HepG2 (cell line): Measurements from ENCODE around the gene CLUH. TPM values are rescaled to one million over a fixed set of nuclear protein-coding genes. Genes with fewer than 3 reads are reported as not detected.

Experiments
- ATAC-seq: fragments of 200-7000 bp; cut with Tn5 transposase; 3 replicates; pipeline ENCODE4 v1.9.1; 2020; ENCODE audit warnings: mild to moderate bottlenecking, moderate library complexity
- BruUV-seq: library from RNA; stranded (reverse); fragments of 400-500 nt; replicated peaks from 2 replicates; lab custom pipeline; 2021; lab: Mats Ljungman, UMichigan
- CTCF ChIA-PET: fragments of 300-600 bp; formaldehyde crosslinking; extraction: SDS; loops from one replicate; lab custom pipeline; 2021; ENCODE audit warnings: low total read pairs, inconsistent platforms, low intra/inter-chr PET ratio; lab: Yijun Ruan, JAX
- POLR2A ChIA-PET: fragments of 350-600 bp; sonication (Branson Sonifier 250); formaldehyde crosslinking; loops from one replicate; lab custom pipeline; 2020; ENCODE audit warnings: antibody characterized with exemption, inconsistent platforms; lab: Yijun Ruan, JAX
- DNase-seq: peaks from one replicate; pipeline ENCODE4 v3.0.0-alpha.2; 2015; ENCODE audit warnings: low spot score
- FAIRE-seq: peaks from 3 replicates; lab custom pipeline; 2011; peaks lifted over from hg19 to GRCh38; lab: Jason Lieb, UNC
- H2AFZ ChIP-seq: one replicate; pipeline ENCODE4 v1.6.1; 2011; ENCODE audit warnings: low read length, inconsistent platforms
- H3K27ac ChIP-seq: fragments of 300-600 bp; 3 replicates; pipeline ENCODE4 v1.8.0; 2011; ENCODE audit warnings: mixed run types, mild to moderate bottlenecking, mixed read lengths, low read length, inconsistent platforms; ENCODE audit not compliant: insufficient read depth; ENCODE audit errors: extremely low read length
- H3K27me3 ChIP-seq, 2 experiments: fragments of 200-600 bp in 1 of 2; 2 replicates in 1 of 2; 3 replicates in 1 of 2; pipeline versions ENCODE4 v1.6.0 to v1.8.0; 2011; ENCODE audit warnings: low read length in 2 of 2, mild to moderate bottlenecking in 2 of 2, moderate library complexity in 2 of 2, inconsistent platforms in 1 of 2; ENCODE audit not compliant: insufficient read depth in 2 of 2, control insufficient read depth in 1 of 2
- H3K36me3 ChIP-seq, 2 experiments: fragments of 200-600 bp in 1 of 2; replicated peaks in 1 of 2; 2 replicates in 1 of 2; 3 replicates in 1 of 2; pipeline versions ENCODE4 v1.5.1 to v1.8.0; 2011; ENCODE audit warnings: low read length in 2 of 2, inconsistent platforms in 1 of 2; ENCODE audit not compliant: insufficient read depth in 2 of 2, control insufficient read depth in 1 of 2
- H3K4me1 ChIP-seq: 2 replicates; pipeline ENCODE4 v1.5.1; 2012; ENCODE audit warnings: low read length, inconsistent platforms; ENCODE audit not compliant: insufficient read depth
- H3K4me2 ChIP-seq: 2 replicates; pipeline ENCODE4 v1.6.0; 2011; ENCODE audit warnings: low read depth, low read length, inconsistent platforms
- H3K4me3 ChIP-seq, 3 experiments: fragments of 200-600 bp in 1 of 3; sonication (generic), shearing (Covaris generic) in 1 of 3; replicated peaks in 1 of 3; 2 replicates each; pipeline ENCODE4 v1.5.1; 2011 to 2016; ENCODE audit warnings: low read length in 3 of 3, inconsistent platforms in 2 of 3, low read depth in 2 of 3, mild to moderate bottlenecking in 2 of 3, control low read depth in 1 of 3, mixed read lengths in 1 of 3; ENCODE audit not compliant: insufficient read depth in 1 of 3
- H3K79me2 ChIP-seq: one replicate; pipeline ENCODE4 v1.6.1; 2011; ENCODE audit warnings: low read length, inconsistent platforms; ENCODE audit not compliant: insufficient read depth
- H3K9ac ChIP-seq: 2 replicates; pipeline ENCODE4 v1.6.0; 2011; ENCODE audit warnings: mild to moderate bottlenecking, low read depth, low read length, inconsistent platforms; ENCODE audit not compliant: insufficient read depth
- H3K9me3 ChIP-seq: 2 replicates; pipeline ENCODE4 v1.5.1; 2012; ENCODE audit warnings: mild to moderate bottlenecking, low read length
- H4K20me1 ChIP-seq: 2 replicates; pipeline ENCODE4 v1.6.0; 2011; ENCODE audit warnings: inconsistent platforms, mild to moderate bottlenecking, low read length, moderate library complexity; ENCODE audit not compliant: insufficient read depth
- HNF4G ChIP-seq, 2 experiments: sonication (generic) in 1 of 2; formaldehyde crosslinking in 1 of 2; IDR thresholded peaks; 2 replicates each; pipeline versions ENCODE4 v1.4.0 to v1.6.1; 2011 to 2020; ENCODE audit warnings: borderline replicate concordance in 2 of 2, low read depth in 2 of 2, mild to moderate bottlenecking in 2 of 2, low read length in 1 of 2, missing genetic modification reagents in 1 of 2, moderate library complexity in 1 of 2
- SP5 ChIP-seq: IDR thresholded peaks from 2 replicates; pipeline ENCODE4 v1.6.1; 2016; ENCODE audit warnings: low read depth, borderline replicate concordance
- ZNF383 ChIP-seq: sonication (generic); formaldehyde crosslinking; IDR thresholded peaks from 2 replicates; pipeline ENCODE4 v1.4.0; 2020; ENCODE audit warnings: missing genetic modification reagents, mild to moderate bottlenecking, borderline replicate concordance
- ZSCAN12 ChIP-seq: sonication (generic); formaldehyde crosslinking; IDR thresholded peaks from 2 replicates; pipeline ENCODE4 v1.9.0; 2021; ENCODE audit warnings: mild to moderate bottlenecking, missing genetic modification reagents
- WGBS: methylation state at CpG from one replicate; pipeline ENCODE4 v1.1.6; 2017; ENCODE audit warnings: low lambda C conversion rate; 5-methylcytosine and 5-hydroxymethylcytosine counted together
- in situ Hi-C: cut with HindIII; loops from 2 replicates; pipeline ENCODE4 v1.10.0; 2017; ENCODE audit warnings: low pct_unique_long_range_greater_than_20kb; ENCODE audit not compliant: extremely low pct_ligation_motif_present
- intact Hi-C: fragments of 100-400 bp; cut with micrococcal nuclease; formaldehyde crosslinking; loops from one replicate; pipeline ENCODE4 v1.10.0; 2022; ENCODE audit not compliant: unreplicated experiment
- polyA plus RNA-seq, 8 experiments: library from polyadenylated mRNA; depleted of rRNA in 3 of 8; stranded (reverse) in 7 of 8; unstranded in 1 of 8; fragments of >200 nt; fragmentation: Illumina TruSeq in 4 of 8; extraction: Trizol in 4 of 8; gene quantifications; 2 replicates each; pipeline versions ENCODE4 v1.2.1 to v1.2.3, GENCODE V29; 2011 to 2016; ENCODE audit warnings: low read depth in 4 of 8, missing spikeins in 1 of 8, mixed read lengths in 1 of 8; ENCODE audit not compliant: insufficient read depth in 1 of 8
- total RNA-seq, 5 experiments: library from RNA; depleted of rRNA; stranded (reverse); fragments of >200 nt; fragmentation: Illumina TruSeq; extraction: Trizol; gene quantifications; 2 replicates each; pipeline ENCODE4 v1.2.3, GENCODE V29; 2016; ENCODE audit warnings: low read depth in 1 of 5
- TF ChIP-seq, protein P1 (sequence below): sonication (generic); formaldehyde crosslinking; IDR thresholded peaks from 2 replicates; pipeline ENCODE4 v1.4.0; 2020; ENCODE audit warnings: mild to moderate bottlenecking, missing genetic modification reagents
- TF ChIP-seq, protein P2 (sequence below): IDR thresholded peaks from 2 replicates; pipeline ENCODE4 v1.6.1; 2016; ENCODE audit warnings: control low read depth
- TF ChIP-seq, protein P3 (sequence below): sonication (generic); formaldehyde crosslinking; IDR thresholded peaks from 2 replicates; pipeline ENCODE4 v1.4.0; 2020; ENCODE audit warnings: low read depth, missing genetic modification reagents
- TF ChIP-seq, protein P4 (sequence below): sonication (generic); formaldehyde crosslinking; IDR thresholded peaks from 2 replicates; pipeline ENCODE4 v1.5.0; 2020; ENCODE audit warnings: missing genetic modification reagents, mild to moderate bottlenecking, borderline replicate concordance

Gene CLUH
- total and polyA plus RNA-seq, 2 of the 13 experiments (the other 11 are each of a cell fraction or from before 2014, with no cell fraction given) = 30.9 to 60.5 TPM

DNA sequence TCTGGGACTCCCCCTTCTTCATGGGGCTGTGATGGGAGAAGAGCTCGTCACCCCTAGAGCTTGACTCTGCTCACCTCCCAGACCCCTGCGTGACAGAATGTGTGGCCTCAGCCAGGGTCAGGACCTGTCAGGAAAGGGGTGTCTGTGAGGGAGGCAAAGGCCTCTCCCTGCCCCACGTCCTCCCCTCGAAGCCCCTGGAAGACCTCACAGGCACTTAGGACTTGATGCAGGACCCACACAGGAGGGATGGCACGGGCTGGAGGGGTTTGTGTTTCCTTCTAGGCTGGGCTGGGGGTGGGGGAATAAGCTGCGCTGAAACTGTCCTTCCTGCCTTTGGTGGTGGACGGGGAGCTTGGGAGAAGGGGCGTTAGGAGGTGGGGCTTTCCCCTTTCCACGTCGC is 11.0 kb upstream of the CLUH start:
- Histone ChIP-seq H3K79me2 (no peaks in the 10 kb centered on the region), H4K20me1 (no peaks in the 10 kb centered on the region), H3K9me3 (no peaks in the 10 kb centered on the region), H3K9ac (no peak overlapping the region), H3K4me2 (no peak overlapping the region), H3K36me3 (no peaks in the 10 kb centered on the region), H3K27me3 (peaks cover 7 to 16% of the 10 kb centered on the region in 2 experiments; a peak in 4 of 5 replicates), H3K4me1 (peaks cover 11% of the 10 kb centered on the region), H2AFZ (no peak overlapping the region), H3K4me3 (no peak overlapping the region), H3K27ac (no peak overlapping the region)
- WGBS = 19% methylated on average over 8 of the region's 10 CpGs
- ATAC-seq = no peak
- ChIA-PET CTCF (no interaction called here), POLR2A (no interaction called here)
- in situ Hi-C loops = no loop called here
- TF ChIP-seq, protein P1, sequence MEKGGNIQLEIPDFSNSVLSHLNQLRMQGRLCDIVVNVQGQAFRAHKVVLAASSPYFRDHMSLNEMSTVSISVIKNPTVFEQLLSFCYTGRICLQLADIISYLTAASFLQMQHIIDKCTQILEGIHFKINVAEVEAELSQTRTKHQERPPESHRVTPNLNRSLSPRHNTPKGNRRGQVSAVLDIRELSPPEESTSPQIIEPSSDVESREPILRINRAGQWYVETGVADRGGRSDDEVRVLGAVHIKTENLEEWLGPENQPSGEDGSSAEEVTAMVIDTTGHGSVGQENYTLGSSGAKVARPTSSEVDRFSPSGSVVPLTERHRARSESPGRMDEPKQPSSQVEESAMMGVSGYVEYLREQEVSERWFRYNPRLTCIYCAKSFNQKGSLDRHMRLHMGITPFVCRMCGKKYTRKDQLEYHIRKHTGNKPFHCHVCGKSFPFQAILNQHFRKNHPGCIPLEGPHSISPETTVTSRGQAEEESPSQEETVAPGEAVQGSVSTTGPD = no peak
- TF ChIP-seq, protein P2, sequence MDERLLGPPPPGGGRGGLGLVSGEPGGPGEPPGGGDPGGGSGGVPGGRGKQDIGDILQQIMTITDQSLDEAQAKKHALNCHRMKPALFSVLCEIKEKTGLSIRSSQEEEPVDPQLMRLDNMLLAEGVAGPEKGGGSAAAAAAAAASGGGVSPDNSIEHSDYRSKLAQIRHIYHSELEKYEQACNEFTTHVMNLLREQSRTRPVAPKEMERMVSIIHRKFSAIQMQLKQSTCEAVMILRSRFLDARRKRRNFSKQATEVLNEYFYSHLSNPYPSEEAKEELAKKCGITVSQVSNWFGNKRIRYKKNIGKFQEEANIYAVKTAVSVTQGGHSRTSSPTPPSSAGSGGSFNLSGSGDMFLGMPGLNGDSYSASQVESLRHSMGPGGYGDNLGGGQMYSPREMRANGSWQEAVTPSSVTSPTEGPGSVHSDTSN (CRISPR knock-in tag) = no peak
- no peak for TF ChIP-seq ZNF383 (CRISPR knock-in tag)
- no peak for TF ChIP-seq HNF4G (IDR thresholded peaks at IDR 0.05; ENCODE audit: borderline replicate concordance, low read depth, low read length)
- no peak for TF ChIP-seq HNF4G (CRISPR knock-in tag; IDR thresholded peaks at IDR 0.05; ENCODE audit: borderline replicate concordance, low read depth)
- no peak for TF ChIP-seq SP5 (CRISPR knock-in tag)
- TF ChIP-seq, protein P3, sequence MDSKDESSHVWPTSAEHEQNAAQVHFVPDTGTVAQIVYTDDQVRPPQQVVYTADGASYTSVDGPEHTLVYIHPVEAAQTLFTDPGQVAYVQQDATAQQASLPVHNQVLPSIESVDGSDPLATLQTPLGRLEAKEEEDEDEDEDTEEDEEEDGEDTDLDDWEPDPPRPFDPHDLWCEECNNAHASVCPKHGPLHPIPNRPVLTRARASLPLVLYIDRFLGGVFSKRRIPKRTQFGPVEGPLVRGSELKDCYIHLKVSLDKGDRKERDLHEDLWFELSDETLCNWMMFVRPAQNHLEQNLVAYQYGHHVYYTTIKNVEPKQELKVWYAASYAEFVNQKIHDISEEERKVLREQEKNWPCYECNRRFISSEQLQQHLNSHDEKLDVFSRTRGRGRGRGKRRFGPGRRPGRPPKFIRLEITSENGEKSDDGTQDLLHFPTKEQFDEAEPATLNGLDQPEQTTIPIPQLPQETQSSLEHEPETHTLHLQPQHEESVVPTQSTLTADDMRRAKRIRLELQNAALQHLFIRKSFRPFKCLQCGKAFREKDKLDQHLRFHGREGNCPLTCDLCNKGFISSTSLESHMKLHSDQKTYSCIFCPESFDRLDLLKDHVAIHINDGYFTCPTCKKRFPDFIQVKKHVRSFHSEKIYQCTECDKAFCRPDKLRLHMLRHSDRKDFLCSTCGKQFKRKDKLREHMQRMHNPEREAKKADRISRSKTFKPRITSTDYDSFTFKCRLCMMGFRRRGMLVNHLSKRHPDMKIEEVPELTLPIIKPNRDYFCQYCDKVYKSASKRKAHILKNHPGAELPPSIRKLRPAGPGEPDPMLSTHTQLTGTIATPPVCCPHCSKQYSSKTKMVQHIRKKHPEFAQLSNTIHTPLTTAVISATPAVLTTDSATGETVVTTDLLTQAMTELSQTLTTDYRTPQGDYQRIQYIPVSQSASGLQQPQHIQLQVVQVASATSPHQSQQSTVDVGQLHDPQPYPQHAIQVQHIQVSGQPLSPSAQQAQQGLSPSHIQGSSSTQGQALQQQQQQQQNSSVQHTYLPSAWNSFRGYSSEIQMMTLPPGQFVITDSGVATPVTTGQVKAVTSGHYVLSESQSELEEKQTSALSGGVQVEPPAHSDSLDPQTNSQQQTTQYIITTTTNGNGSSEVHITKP (CRISPR knock-in tag) = no peak
- no peak for TF ChIP-seq ZSCAN12 (CRISPR knock-in tag)
- TF ChIP-seq, protein P4, sequence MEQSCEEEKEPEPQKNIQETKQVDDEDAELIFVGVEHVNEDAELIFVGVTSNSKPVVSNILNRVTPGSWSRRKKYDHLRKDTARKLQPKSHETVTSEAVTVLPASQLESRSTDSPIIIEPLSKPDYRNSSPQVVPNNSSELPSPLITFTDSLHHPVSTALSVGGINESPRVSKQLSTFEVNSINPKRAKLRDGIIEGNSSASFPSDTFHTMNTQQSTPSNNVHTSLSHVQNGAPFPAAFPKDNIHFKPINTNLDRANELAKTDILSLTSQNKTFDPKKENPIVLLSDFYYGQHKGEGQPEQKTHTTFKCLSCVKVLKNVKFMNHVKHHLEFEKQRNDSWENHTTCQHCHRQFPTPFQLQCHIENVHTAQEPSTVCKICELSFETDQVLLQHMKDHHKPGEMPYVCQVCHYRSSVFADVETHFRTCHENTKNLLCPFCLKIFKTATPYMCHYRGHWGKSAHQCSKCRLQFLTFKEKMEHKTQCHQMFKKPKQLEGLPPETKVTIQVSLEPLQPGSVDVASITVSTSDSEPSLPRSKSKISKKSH (CRISPR knock-in tag) = no peak
- BruUV-seq = no TSS peak
- intact Hi-C loops = no loop called here
- no peak for DNase-seq
- FAIRE-seq = no peak
